NCI-H1105 treated with DMSO at 0.1 percent for 48 hours (cell line): ENCODE measurements around the gene FARP1.
"Not testable (repeated sequence)": the region's sequence is repeated elsewhere in the genome, so short reads cannot be mapped to it uniquely, and the experiment has no call there.

Experiments
- DNase-seq: peaks from one replicate; lab custom pipeline; 2025; lab: John Stamatoyannopoulos, UW

The FARP1 gene

GRCh38 chr13:98260357-98261164 lies 117.7 kb downstream of the FARP1 start:
- no peak for DNase-seq

- DNase-seq: no peak
Observed at GRCh38 chr13:98261165-98261702, 118.3 kb downstream of the FARP1 start.

DNA sequence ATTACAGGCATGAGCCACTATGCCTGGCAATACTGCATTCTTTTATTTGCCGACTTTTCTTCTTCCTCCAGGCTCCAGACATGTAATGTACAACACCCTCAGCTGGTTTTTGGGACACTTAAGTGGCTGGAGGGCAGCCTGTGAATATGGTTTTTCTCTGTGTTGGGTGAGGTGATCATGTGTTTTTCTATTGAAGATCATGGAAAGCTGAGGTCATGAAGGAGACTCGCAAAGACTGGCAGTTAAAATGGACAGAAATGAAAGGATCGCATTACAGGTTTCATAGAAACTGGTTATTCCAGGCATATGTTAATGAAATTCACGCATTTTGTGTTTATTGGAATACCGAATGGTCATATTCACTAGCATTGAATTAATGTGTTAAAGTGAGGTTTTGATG lies 119.4 kb downstream of the FARP1 start:
- DNase-seq: no peak

GRCh38 chr13:98263841-98264240 lies 120.9 kb downstream of the FARP1 start:
- no peak for DNase-seq

DNA sequence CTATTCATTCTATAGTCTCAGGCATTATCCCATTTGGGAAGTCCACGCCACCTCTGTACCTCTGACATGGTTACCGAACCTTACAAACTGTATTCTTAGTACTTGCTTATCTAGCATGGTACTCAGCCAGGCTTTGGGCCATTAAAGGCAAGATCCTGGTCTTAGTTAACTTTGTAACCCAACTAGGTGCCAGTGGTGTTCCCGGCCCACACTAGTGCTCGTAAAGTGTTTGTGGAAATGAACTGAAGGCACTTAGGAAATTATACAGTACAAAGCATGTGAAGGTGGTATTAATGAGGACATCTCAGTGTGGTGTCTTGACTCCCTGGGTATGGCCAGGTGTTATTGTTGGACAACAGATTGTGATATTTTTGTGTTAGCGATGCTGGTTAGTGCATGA lies 122.0 kb downstream of the FARP1 start:
- DNase-seq: no peak

GRCh38 chr13:98265692-98266551 lies 123.0 kb downstream of the FARP1 start:
- no peak for DNase-seq

DNA sequence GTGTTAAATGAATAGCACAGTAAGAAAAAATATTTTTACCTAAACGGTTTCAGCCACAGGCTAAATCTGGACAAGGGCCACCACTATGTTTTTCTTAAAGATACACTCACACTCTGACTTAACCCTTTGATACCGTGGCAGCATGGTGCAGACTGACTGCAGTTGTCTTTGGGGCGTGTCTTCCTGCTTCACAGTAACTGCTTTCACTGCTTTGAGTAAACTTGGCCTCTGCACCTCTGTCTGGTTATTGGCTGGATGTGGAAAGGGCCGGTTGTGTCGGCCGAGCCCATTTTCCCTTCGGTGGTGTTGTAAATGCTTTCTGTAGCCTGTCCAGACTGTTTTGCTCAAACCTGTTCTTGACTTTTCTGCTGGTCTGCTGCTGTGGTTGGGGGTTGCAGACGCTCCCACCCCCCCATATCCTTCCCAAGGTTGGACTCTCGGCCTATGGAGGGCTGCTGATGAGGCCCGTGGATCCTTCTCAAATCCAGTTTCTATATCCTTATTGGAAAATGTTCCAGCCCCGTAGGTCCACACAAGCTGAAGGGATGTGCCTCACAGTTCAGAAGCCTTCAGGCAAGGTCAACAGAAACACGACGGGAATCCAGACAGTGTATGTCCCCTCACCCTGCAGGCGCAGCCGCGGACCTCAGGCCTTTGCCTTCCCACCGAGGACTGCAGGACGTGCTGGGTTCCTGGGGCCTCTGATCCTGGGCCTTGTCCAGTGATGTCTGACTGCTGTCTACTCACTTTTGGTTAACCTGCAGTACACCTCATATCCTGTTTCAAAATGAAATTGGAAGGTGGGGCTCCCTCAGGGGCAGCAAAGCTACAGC lies 124.4 kb downstream of the FARP1 start:
- DNase-seq: no peak

DNA sequence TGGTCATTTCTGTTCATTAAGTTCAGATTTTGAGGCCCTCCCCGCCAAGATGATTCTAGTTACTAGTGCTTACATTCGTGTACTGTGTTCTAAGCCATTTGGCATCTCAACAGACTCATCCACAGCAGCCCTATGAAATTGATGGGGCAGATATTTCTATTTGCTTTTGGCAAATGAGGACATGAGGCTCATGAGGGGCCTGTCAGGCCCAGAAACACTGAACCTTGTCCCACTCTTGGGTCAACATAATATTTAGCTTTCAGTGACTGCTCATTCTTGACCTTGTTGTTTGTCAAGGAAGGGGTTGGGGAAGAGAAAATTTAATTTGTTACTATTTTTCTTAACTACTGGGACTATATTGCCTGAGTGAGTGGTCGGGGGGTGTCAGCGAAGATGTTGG lies 126.5 kb downstream of the FARP1 start:
- DNase-seq: no peak

- no peak for DNase-seq
Observed at GRCh38 chr13:98270819-98271218, 127.9 kb downstream of the FARP1 start.

DNA sequence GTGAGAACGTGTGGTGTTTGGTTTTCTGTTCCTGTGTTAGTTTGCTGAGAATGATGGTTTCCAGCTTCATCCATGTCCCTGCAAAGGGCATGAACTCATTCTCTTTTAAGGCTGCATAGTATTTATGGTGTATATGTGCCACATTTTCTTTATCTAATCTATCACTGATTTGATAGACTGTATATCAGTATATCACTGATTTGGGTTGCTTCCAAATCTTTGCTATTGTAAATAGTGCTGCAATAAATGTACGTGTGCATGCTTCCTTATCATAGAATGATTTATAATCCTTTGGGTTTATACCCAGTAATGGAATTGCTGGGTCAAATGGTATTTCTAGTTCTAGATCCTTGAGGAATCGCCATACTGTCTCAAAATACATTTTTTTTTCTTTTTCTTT lies 128.8 kb downstream of the FARP1 start:
- DNase-seq: not testable (repeated sequence)

GRCh38 chr13:98272549-98272948 lies 129.7 kb downstream of the FARP1 start:
- no peak for DNase-seq

GRCh38 chr13:98273067-98273823 lies 130.4 kb downstream of the FARP1 start:
- DNase-seq: no peak

DNA sequence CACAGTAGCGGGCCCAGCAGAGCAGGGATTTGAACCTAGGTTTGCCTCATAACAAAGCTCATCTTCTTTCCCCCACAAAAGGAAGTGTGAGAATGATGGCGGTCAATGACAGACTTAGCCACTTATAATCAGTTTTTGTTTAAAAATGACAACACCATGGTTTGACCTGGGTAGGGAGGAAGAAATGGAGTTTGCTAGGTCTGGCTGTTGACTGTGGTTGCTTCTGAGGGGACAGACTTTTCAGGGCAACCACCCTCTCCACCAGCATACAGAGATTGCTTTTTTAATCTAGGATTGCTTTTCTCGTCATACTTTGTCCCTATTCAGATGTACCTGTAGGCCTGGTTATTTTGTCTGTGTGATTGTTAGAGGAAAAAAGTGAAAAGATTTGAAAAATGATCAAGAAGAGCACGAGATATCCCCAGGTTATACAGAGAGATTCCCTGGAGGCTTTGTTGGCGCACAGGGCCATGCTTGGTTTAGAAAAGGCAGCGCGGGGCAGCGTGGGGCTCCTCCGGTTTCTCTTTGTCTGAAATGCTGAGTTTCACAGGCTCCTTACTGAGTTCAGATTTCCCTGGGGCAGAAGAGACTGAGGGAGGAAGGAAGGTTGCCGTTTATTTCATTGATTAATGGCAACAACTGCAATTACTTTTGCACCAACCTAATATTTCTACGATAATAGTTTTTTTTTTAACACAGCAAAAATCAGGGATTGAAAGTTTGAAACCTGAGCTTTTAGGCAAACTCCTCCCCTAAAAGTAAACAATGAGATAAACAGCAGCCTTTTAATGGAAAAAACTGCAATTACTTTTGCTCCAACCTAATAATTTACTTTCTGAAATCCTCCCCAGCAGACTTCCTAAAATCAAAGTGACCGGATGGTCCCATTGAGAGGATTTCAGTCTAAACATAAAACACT lies 131.2 kb downstream of the FARP1 start:
- DNase-seq: no peak

DNA sequence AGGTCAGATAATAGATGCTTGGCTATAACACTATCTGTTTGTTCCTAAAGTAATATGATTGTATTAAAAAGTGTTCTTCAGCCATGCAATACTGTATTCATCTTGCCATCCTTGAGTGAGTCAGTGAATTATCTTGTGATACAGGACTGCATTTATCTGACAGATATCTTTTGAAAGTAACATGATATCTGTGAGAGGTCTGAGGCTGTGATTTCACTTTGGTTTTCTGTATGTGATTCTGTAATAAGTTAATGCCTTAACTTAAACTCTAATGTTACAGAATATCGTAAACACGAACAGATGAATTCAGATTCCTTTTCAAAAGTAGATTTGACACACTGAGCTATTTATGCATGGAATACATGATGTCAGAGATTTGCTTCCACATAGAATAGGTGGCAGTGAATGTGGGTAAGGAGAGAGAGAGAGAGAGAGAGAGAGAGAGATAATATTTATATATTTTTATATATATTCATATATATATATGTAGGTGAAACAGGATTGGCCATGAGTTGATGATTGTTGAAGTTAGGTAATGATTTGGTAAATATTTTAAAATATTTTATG lies 132.1 kb downstream of the FARP1 start:
- no peak for DNase-seq

DNA sequence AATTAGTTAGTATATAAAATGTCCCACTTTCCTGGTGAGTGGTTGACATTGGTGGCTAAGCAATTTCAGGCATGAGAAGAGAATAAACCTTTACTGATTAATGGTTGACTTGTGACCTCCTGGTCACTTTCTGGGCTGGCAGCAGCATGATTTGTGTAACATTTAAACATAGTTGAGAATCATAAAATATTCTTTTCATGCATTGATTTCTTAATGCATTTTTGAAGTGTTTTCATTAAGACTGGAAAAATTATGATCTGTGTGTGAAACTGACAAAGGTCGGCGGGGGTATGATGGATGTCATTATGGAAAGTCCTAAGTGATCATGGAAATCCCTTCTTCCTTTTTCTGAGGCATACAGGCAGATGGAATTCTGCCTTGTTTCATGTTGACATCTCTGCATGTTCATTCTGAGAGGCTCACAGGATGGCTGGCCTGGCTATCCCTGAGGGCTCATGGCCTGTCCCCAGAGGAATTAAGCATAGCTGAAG lies 132.8 kb downstream of the FARP1 start:
- DNase-seq: no peak

DNA sequence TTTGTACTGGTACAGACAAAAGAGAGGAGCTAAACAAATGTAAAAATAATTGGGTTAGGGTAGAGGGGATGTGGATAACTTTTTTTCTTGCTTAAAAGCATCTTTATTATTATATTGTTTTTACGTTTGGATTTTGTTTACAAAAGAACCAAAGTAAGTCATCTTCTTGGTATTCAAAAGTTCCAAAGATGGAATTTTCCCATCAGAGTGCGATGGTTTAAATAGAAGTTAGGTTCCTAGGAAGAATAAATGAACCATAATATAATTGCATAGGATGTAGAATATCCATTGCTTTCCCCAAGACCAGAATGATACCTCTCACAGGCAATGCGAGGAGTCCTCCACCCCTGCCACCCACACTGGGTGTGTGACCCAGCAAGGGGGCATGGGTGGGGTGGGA lies 133.6 kb downstream of the FARP1 start:
- DNase-seq: no peak

GRCh38 chr13:98278068-98278724 lies 135.3 kb downstream of the FARP1 start:
- no peak for DNase-seq

GRCh38 chr13:98279473-98280175 lies 136.7 kb downstream of the FARP1 start:
- DNase-seq: no peak

- DNase-seq: no peak
Observed at GRCh38 chr13:98280176-98280510, 137.2 kb downstream of the FARP1 start.
